HG02852 (cell line): ENCODE results near the gene MISP.

Experiments
- ATAC-seq: cut with Tn5 transposase; IDR thresholded peaks from one replicate; pipeline ENCODE4 v1.9.1; 2021; ENCODE audit warnings: mild to moderate bottlenecking, moderate library complexity; ENCODE audit not compliant: unreplicated experiment

Gene MISP

GRCh38 chr19:771332-771785 is 20.4 kb downstream of the MISP start:
- no peak for ATAC-seq

- no peak for ATAC-seq
Observed at GRCh38 chr19:772063-772462, 21.2 kb downstream of the MISP start.

- ATAC-seq, result no peak
Observed at GRCh38 chr19:772730-773436, 22.0 kb downstream of the MISP start.

- ATAC-seq, result no peak
Observed at GRCh38 chr19:776549-776948, 25.6 kb downstream of the MISP start.

- ATAC-seq, result no peak
Observed at GRCh38 chr19:778910-779653, 28.2 kb downstream of the MISP start.

- ATAC-seq, result no peak
Observed at GRCh38 chr19:780935-781334, 30.0 kb downstream of the MISP start.

GRCh38 chr19:781800-782184 is 30.9 kb downstream of the MISP start:
- ATAC-seq, result no peak

GRCh38 chr19:782185-782877 is 31.4 kb downstream of the MISP start:
- no peak for ATAC-seq

GRCh38 chr19:782878-783668 is 32.2 kb downstream of the MISP start:
- no peak for ATAC-seq

- ATAC-seq, result no peak
Observed at GRCh38 chr19:784541-784940, 33.6 kb downstream of the MISP start.

GRCh38 chr19:787536-787935 is 36.6 kb downstream of the MISP start:
- no peak for ATAC-seq

- ATAC-seq, result no peak
Observed at GRCh38 chr19:788686-788982, 37.7 kb downstream of the MISP start.

GRCh38 chr19:788983-789700 is 38.2 kb downstream of the MISP start:
- ATAC-seq, result no peak

GRCh38 chr19:789701-790060 is 38.8 kb downstream of the MISP start:
- ATAC-seq, result no peak

- no peak for ATAC-seq
Observed at GRCh38 chr19:791007-791566, 40.2 kb downstream of the MISP start.

- ATAC-seq, result no peak
Observed at GRCh38 chr19:791567-792305, 40.8 kb downstream of the MISP start.

- no peak for ATAC-seq
Observed at GRCh38 chr19:792306-792885, 41.5 kb downstream of the MISP start.

- no peak for ATAC-seq
Observed at GRCh38 chr19:793806-794205, 42.9 kb downstream of the MISP start.

GRCh38 chr19:795073-795611 is 44.2 kb downstream of the MISP start:
- no peak for ATAC-seq
